SU-DHL-6 (cell line): ENCODE results near the gene SEMA6A.

Experiments used
- CTCF ChIP-seq: fragments of 200-600 bp; sonication (generic); IDR thresholded peaks from one replicate; pipeline ENCODE4 v1.5.1; 2017; ENCODE audit warnings: antibody characterized with exemption, mild to moderate bottlenecking, low read length, moderate library complexity; ENCODE audit not compliant: insufficient read depth, poor library complexity, severe bottlenecking
- EZH2phosphoT487 ChIP-seq: fragments of 200-600 bp; sonication (generic), shearing (Covaris generic); conservative IDR thresholded peaks from 2 replicates; pipeline ENCODE4 v1.6.1; 2018; ENCODE audit warnings: mild to moderate bottlenecking, antibody characterized with exemption, low read length, moderate library complexity, mixed read lengths

- TF ChIP-seq EZH2phosphoT487 (no peak), CTCF (no peak)
These were observed 149.7 kb downstream of the SEMA6A start for GRCh38 chr5:116424951-116425350.
